Suprapubic skin (tissue), 3 donors: Measurements from ENCODE around the gene U2SURP.

Experiments used
- EP300 ChIP-seq: sonication (generic); formaldehyde crosslinking; IDR thresholded peaks from one replicate; pipeline ENCODE4 v1.6.1; 2017; ENCODE audit warnings: antibody characterized with exemption
- TF ChIP-seq, protein P1 (sequence below), 2 donors: fragments of 200-600 bp in 1 of 2; fragments of 450-650 bp in 1 of 2; sonication (generic) in 1 of 2; IDR thresholded peaks; one replicate each; pipeline ENCODE4 v1.5.1; 2016 to 2019; ENCODE audit warnings: antibody characterized with exemption in 2 of 2, mild to moderate bottlenecking in 1 of 2, moderate library complexity in 1 of 2

DNA sequence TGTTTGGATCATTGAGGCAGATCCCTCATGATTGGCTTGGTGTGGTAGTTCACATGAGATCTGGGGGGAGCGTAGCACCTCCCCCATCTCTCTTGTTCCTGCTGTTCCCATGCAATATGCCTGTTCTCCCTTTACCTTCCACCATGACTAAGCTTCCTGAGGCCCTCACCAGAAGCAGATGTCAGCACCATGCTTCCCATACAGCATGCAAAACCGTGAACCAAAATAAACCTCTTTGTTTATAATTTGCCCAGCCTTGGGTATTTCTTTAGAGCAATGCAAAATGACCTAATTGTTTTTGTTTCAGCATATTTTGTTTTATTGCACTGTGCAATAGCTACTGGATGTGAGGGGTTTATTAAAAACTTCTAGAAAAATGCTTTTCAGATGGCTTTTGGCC, 61.6 kb downstream of the U2SURP start:
- TF ChIP-seq, protein P1, sequence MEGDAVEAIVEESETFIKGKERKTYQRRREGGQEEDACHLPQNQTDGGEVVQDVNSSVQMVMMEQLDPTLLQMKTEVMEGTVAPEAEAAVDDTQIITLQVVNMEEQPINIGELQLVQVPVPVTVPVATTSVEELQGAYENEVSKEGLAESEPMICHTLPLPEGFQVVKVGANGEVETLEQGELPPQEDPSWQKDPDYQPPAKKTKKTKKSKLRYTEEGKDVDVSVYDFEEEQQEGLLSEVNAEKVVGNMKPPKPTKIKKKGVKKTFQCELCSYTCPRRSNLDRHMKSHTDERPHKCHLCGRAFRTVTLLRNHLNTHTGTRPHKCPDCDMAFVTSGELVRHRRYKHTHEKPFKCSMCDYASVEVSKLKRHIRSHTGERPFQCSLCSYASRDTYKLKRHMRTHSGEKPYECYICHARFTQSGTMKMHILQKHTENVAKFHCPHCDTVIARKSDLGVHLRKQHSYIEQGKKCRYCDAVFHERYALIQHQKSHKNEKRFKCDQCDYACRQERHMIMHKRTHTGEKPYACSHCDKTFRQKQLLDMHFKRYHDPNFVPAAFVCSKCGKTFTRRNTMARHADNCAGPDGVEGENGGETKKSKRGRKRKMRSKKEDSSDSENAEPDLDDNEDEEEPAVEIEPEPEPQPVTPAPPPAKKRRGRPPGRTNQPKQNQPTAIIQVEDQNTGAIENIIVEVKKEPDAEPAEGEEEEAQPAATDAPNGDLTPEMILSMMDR (IDR thresholded peaks at IDR 0.05): no peak
- TF ChIP-seq EP300: no peak
